Middle frontal gyrus (tissue), 1 donor: ENCODE results near the gene VKORC1L1.
"Not testable (repeated sequence)": the region's sequence is repeated elsewhere in the genome, so short reads cannot be mapped to it uniquely, and the experiment has no call there.

Experiments
- DNase-seq: peaks from one replicate; pipeline ENCODE4 v3.0.0-alpha.2; 2015; ENCODE audit warnings: low spot score; ENCODE audit errors: extremely low spot score

The VKORC1L1 gene

GRCh38 chr7:65884983-65885382, 12.1 kb downstream of the VKORC1L1 start:
- not testable (repeated sequence) for DNase-seq

GRCh38 chr7:65885533-65885932, 12.7 kb downstream of the VKORC1L1 start:
- DNase-seq, result not testable (repeated sequence)

DNA sequence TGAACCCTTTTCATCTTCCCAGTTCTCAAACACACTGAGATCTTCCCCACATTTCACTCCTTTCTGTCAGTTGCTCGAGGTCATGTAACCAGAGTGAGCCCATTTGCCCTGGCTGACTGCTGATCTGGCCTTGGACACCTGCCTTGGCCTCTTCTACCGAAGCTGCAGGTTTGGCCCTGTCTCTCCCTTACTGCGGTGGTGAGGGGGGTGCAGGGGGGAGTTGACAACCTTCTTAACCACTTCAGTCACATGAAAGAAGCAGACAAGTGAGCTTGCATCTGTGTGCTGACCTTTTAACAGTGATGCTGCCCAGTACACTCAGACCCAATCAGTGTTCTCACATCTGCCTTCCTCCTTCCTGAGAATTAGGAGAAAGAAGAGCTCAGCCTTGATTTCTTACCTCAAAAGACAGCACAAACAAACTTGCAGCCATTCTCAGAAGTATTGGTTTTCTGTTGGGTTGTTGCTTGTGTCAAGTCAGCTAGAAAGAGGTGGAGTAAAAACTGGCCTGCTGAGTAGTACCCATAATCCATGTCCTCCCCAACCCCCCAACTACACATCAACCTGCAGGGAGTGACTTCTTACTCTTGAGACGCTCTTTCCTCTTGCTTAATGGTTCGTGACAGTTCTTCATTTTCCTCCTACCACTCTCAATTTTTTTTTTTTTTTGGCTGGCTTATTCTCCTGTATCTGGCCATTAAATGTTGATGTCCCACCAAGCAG, 15.7 kb downstream of the VKORC1L1 start:
- not testable (repeated sequence) for DNase-seq

DNA sequence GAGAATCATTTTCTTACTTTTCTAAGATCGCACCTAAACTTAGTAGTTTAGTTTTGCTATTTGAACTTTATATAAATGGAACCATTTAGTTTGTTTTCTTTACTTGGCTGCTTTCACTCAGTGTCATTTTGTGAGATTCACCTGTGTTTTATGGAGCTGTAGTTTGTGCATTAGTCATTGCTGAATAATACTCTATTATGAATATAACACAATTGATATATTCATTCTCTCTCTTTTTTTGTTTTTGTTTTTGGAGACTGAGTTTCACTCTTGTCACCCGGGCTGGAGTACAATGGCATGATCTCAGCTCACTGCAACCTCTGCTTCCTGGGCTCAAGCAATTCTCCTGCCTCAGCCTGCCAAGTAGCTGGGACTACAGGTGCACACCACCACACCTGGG, 16.8 kb downstream of the VKORC1L1 start:
- not testable (repeated sequence) for DNase-seq

GRCh38 chr7:65892161-65892560, 19.3 kb downstream of the VKORC1L1 start:
- no peak for DNase-seq

DNA sequence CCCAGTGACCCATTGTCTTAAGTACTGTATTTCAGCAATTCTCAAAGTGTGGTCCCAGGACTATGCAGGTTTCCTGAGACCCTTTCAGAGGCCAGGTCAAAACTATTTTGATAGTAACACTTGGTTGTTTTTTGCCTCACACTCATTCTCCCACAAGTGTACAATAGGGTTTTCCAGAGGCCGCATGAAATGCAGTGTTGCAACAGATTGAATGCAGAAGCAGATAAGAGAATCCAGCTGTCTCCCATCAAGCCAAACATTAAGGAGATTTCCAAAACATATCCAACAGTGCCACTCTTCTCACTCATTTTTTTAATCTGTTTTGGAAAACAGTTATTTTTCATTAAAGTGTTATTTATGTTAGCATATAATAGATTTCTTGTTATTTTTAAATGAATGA, 20.0 kb downstream of the VKORC1L1 start:
- DNase-seq, result no peak

DNA sequence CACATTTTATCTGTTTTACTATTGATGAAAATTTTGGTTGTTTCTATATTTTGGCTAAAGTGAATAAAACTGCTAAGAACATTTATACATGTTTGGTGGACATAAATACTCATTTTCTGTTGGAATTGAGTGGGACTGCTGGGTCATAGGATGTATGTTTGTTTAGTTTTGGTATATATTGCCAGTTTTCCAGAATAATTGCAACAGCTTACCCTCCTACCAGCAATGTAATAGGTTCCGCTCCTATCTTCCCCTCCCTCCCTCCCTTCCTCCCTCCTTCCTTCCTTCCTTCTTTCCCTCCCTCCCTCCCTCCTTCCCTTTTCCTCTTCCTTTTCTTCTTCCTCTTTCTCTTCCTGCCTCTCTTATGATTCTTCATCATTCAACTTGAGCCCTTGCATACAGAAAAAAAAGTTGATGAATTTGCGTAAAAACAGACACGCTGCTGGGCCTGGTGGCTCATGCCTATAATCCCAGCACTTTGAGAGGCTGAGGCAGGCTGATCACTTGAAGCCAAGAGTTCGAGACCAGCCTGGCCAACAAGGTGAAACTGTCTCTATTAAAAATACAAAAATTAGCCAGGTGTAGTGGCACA, 23.5 kb downstream of the VKORC1L1 start:
- no peak for DNase-seq

- not testable (repeated sequence) for DNase-seq
Observed at GRCh38 chr7:65897289-65897688, 24.4 kb downstream of the VKORC1L1 start.

- not testable (repeated sequence) for DNase-seq
Observed at GRCh38 chr7:65898677-65899447, 26.0 kb downstream of the VKORC1L1 start.

DNA sequence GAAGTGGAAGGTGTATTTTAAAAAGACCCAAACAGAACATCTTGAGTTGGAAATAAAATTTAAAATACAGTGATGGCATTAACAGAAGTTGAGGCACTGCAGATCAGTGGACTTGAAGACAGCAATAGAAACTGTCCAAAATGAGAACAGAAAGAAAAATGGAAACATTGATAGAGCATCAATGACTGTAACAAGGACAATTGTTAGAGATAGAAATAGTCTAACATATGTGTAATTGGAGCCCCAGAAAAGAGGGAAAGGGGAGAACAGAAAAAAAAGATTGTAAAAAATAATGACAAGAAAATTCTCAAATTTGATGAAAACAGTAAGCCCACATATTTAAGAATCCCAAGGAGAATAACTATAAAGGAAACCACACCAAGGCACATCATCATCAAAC, 29.4 kb downstream of the VKORC1L1 start:
- DNase-seq, result no peak

- DNase-seq, result no peak
Observed at GRCh38 chr7:65907501-65908198, 34.8 kb downstream of the VKORC1L1 start.

- DNase-seq, result no peak
Observed at GRCh38 chr7:65910237-65910636, 37.4 kb downstream of the VKORC1L1 start.

- no peak for DNase-seq
Observed at GRCh38 chr7:65912237-65912636, 39.4 kb downstream of the VKORC1L1 start.

- DNase-seq, result no peak
Observed at GRCh38 chr7:65915921-65916657, 43.2 kb downstream of the VKORC1L1 start.

GRCh38 chr7:65923316-65923715, 50.4 kb downstream of the VKORC1L1 start:
- no peak for DNase-seq

DNA sequence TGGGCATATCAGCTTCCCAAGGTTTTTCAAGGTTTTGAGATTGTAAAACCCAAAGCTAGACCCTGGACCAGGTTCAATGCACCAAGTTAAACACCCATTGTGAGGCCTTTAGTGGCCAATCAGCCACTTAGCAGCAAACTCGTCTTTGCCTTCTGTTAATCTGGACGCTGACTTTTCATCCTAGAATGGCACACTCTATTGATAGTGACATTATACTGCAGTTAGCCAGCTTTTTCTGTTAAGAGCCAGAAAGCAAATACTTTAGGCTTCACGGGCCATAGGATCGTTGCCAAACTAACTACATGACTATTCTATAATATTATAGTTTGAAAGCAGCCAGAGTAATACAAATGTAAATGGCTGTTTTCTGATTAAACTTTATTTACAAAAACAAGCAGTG, 51.3 kb downstream of the VKORC1L1 start:
- DNase-seq, result no peak

DNA sequence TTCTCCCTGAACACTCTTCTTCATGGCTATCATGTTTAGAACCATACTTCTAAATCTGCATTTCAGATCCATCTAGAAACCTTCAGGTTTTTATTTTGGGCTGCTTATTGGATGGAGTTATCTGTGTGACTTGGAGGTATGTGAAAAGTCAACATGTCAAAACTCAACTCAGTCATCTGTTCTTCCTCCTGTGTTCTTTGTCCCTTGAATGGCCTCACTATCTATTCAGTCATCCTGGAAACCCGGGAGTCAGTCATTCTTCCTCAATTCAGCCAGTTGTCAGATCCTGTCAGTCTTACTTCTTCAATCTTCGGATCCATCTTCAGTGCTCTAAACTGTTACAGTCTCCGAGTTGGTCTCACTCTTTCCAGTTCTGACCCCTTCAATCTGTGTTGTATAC, 52.2 kb downstream of the VKORC1L1 start:
- no peak for DNase-seq

DNA sequence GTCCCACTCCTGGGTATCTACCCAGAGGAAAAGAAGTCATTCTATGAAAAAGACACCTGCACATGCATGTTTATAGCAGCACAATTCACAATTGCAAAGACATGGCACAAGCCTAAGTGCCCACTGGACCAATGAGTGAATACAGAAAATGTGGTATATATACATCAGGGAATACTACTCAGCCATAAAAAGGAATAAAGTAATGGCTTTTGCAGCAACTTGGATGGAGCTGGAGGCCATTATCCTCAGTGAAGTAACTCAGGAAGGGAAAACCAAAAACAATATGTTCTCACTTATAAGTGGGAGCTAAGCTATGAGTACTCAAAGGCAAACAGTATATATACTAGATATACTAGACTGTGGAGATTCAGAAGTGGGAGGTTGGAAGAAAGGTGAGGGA, 53.7 kb downstream of the VKORC1L1 start:
- no peak for DNase-seq

- DNase-seq, result no peak
Observed at GRCh38 chr7:65927489-65928448, 54.9 kb downstream of the VKORC1L1 start.

- no peak for DNase-seq
Observed at GRCh38 chr7:65931685-65932084, 58.8 kb downstream of the VKORC1L1 start.
